WTC11 (cell line): Measurements from ENCODE around the gene LBHD1.
"Not testable (repeated sequence)": the region's sequence is repeated elsewhere in the genome, so short reads cannot be mapped to it uniquely, and the experiment has no call there.

Source experiments
- AR ChIP-seq: fragments of 250-450 bp; sonication (Bioruptor Pico); IDR thresholded peaks from 2 replicates; pipeline ENCODE4 v1.9.0; 2021; ENCODE audit warnings: mild to moderate bottlenecking
- ATF1 ChIP-seq: sonication (generic); formaldehyde crosslinking; IDR thresholded peaks from 2 replicates; pipeline ENCODE4 v1.8.1; 2023; ENCODE audit warnings: mild to moderate bottlenecking, moderate library complexity, missing genetic modification reagents
- CREB1 ChIP-seq: sonication (generic); formaldehyde crosslinking; IDR thresholded peaks from 2 replicates; pipeline ENCODE4 v1.8.0; 2023; ENCODE audit warnings: mild to moderate bottlenecking, missing genetic modification reagents
- CREM ChIP-seq: sonication (generic); formaldehyde crosslinking; IDR thresholded peaks from 2 replicates; pipeline ENCODE4 v1.8.1; 2022; ENCODE audit warnings: mild to moderate bottlenecking, missing genetic modification reagents, moderate library complexity
- CTCF ChIP-seq: fragments of 200-600 bp; IDR thresholded peaks from 2 replicates; pipeline ENCODE4 v1.8.0; 2022; ENCODE audit warnings: antibody characterized with exemption
- ETV6 ChIP-seq: sonication (generic); formaldehyde crosslinking; IDR thresholded peaks from 2 replicates; pipeline ENCODE4 v1.8.1; 2022; ENCODE audit warnings: mild to moderate bottlenecking, missing genetic modification reagents
- IRF2 ChIP-seq: sonication (generic); formaldehyde crosslinking; IDR thresholded peaks from 2 replicates; pipeline ENCODE4 v1.8.0; 2022; ENCODE audit warnings: low read depth, missing genetic modification reagents, borderline replicate concordance
- MAX ChIP-seq: sonication (generic); formaldehyde crosslinking; IDR thresholded peaks from 2 replicates; pipeline ENCODE4 v1.8.0; 2022; ENCODE audit warnings: mild to moderate bottlenecking, missing genetic modification reagents
- NR2C2 ChIP-seq: sonication (generic); formaldehyde crosslinking; IDR thresholded peaks from 2 replicates; pipeline ENCODE4 v1.8.0; 2022; ENCODE audit warnings: mild to moderate bottlenecking, missing genetic modification reagents
- PRDM15 ChIP-seq: sonication (generic); formaldehyde crosslinking; IDR thresholded peaks from 2 replicates; pipeline ENCODE4 v1.8.0; 2022; ENCODE audit warnings: missing genetic modification reagents
- SP1 ChIP-seq: sonication (generic); formaldehyde crosslinking; conservative IDR thresholded peaks from 2 replicates; pipeline ENCODE4 v1.8.1; 2022; ENCODE audit warnings: missing genetic modification reagents
- TP53 ChIP-seq: sonication (generic); formaldehyde crosslinking; IDR thresholded peaks from 2 replicates; pipeline ENCODE4 v1.8.1; 2023; ENCODE audit warnings: mild to moderate bottlenecking, missing genetic modification reagents
- USF1 ChIP-seq: sonication (generic); formaldehyde crosslinking; IDR thresholded peaks from 2 replicates; pipeline ENCODE4 v1.8.0; 2022; ENCODE audit warnings: mild to moderate bottlenecking, missing genetic modification reagents
- TF ChIP-seq, protein P1 (sequence below): sonication (generic); formaldehyde crosslinking; IDR thresholded peaks from 2 replicates; pipeline ENCODE4 v1.8.1; 2022; ENCODE audit warnings: low read depth, missing genetic modification reagents, borderline replicate concordance

DNA sequence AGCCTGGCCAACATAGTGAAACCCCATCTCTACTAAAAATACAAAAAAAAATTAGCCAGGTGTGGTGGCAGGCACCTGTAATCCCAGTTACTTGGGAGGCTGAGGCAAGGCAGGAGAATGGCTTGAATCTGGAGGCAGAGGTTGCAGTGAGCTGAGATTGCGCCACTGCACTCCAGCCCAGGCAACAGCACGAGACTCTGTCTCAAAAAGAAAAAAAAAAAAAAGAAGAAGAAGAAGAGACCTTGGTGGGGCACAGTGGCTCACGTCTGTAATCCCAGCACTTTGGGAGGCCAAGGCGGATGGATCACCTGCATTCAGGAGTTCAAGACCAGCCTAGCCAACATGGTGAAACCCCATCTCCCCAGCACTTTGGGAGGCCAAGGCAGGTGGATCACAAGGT is 31.9 kb upstream of the LBHD1 start:
- TF ChIP-seq CREB1 (CRISPR knock-in tag); AR (CRISPR knock-in tag); ATF1 (CRISPR knock-in tag); CTCF; USF1 (CRISPR knock-in tag); NR2C2; IRF2 (CRISPR knock-in tag); PRDM15 (CRISPR knock-in tag); SP1 (CRISPR knock-in tag); TP53; MAX (CRISPR knock-in tag); CREM (CRISPR knock-in tag); ETV6: not testable (repeated sequence)
- TF ChIP-seq, protein P1, sequence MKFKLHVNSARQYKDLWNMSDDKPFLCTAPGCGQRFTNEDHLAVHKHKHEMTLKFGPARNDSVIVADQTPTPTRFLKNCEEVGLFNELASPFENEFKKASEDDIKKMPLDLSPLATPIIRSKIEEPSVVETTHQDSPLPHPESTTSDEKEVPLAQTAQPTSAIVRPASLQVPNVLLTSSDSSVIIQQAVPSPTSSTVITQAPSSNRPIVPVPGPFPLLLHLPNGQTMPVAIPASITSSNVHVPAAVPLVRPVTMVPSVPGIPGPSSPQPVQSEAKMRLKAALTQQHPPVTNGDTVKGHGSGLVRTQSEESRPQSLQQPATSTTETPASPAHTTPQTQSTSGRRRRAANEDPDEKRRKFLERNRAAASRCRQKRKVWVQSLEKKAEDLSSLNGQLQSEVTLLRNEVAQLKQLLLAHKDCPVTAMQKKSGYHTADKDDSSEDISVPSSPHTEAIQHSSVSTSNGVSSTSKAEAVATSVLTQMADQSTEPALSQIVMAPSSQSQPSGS (CRISPR knock-in tag), result not testable (repeated sequence)
